Measurements from ENCODE around the gene FGF9. TPM values are rescaled to one million over a fixed set of nuclear protein-coding genes. Genes with fewer than 3 reads are reported as not detected.

Gene FGF9
- total and polyA plus RNA-seq, 5 experiments from 2014 or later = 1.3 to 5.0 (median 3.5) TPM

DNA sequence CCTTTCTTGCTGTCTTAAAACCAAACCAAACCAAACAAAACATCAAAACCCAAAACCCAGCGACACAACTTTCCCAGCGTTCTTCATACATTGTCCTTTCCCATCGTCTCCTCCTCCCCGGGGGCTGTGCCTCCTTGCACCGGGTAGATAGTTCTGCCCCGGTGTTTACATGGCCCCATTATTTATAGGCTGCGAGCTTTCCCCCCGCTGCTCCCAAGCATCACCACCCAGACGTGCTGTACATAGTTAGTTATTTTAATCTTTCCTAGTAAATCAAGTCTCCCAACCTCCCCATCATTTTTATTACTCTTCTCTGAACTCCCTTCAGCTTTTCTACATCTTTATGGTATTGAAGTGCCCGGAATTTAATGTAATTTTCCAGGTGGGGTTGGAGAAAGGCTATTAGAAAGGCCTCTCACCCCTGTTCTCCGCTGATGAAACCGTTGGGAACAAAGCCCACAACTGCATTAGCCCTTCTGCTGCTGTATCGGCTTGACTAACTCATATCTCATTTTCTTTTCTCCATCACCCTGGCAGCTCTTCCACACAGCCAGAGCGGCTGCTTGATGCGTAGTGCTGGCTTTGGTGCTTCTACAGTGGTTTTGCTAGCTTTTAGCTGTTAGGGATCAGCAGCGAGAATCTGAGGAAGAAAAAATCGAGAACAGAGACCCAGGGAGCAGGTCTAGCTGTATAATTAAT, 53.1 kb downstream of the FGF9 start:
- Mint-ChIP-seq H3K36me3 (no peaks in the 10 kb centered on the region), H3K4me3 (no peak overlapping the region), H3K27me3 (peaks cover 12 to 53% (median 29%) of the 10 kb centered on the region in 5 donors), H3K9me3 (peaks cover 0 to 13% (median 5%) of the 10 kb centered on the region in 9 donors), H3K4me1 (peaks cover 0 to 3% (median under 1%) of the 10 kb centered on the region in 4 donors), H3K27ac (peak overlapping the region in 1 of 10 donors; percentile 6)
- POLR2A ChIA-PET = no interaction called here
- ATAC-seq (no peak), DNase-seq (no peak)

DNA sequence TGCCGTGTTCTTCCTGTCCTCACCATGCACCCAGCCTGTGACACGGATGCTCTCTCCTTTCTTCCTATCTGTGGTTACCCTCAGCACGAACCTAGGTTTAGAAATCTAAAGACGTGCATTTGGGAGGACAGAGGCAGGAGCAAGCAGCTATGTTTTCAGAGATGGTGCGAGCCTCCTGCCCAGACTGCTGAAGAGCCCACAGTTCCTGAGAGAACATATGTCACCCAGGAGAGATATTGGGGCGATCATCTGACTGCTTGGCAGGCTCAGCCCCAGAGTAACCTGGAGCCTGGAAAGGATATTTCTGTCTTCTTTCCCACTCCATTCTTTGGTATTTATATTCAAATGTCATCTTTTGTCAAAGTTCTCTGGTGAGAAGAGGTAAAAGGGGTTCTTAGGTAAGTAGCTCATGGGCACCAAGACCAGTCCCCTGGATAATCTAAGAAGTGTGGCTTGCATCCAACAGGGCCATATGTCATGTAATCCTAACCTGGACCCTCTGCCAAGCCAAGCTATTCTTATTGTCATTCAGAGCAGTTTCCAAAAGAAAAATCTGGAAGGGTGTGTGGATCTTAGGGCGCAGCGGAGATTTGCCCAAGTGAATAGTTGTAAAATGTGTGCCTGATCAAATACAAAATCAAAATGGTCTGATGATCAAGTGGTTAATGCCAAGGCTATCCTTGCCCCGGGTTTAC, 59.5 kb downstream of the FGF9 start:
- POLR2A ChIA-PET = no interaction called here
- DNase-seq = no peak
- peaks cover 0 to 14% (median 7%) of the 10 kb centered on the region in 5 donors for H3K27me3 Mint-ChIP-seq
- H3K36me3 Mint-ChIP-seq = no peaks in the 10 kb centered on the region
- H3K27ac Mint-ChIP-seq = no peak overlapping the region
- no peak for ATAC-seq
- H3K4me3 Mint-ChIP-seq = no peak overlapping the region
- peaks cover 0 to 13% (median 5%) of the 10 kb centered on the region in 9 donors for H3K9me3 Mint-ChIP-seq
- peaks cover 0 to 3% (median under 1%) of the 10 kb centered on the region in 4 donors for H3K4me1 Mint-ChIP-seq

DNA sequence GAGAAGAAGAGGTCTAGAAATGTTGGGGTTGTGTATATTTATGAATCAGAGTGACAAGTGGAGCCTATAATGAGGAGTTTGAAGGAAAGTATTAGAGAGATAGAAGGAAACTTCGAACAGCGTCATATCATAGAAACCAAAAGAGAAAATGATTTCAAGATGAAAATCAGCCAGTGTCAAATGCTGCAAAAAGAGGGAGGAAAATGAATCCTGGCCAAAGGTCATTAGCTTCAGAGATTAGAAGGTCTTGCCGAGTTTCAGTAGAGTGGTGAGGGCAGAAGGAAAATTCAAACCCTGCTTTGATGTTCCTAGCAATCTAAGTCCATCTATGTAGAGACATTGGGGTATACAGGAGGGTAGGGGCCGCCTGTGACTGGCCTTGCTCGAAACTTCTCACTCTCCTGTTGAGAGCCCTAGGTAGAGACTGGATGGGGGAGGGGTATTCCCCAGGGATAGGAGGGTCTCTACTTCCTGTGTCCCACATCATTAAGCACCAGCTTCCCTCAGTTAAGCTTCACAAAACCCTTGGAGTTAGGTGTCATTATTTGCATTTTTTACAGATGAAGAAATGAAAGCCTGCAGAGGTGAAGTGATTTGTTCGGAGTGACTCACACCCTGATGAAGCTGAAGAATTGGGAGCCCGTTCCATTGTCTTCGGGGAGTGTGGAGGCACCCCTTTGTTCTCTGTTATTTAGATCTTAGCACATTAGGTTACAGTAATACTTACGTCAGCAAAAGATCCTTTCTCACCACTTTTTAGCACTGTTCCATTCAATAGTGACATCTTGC, 62.8 kb downstream of the FGF9 start:
- Mint-ChIP-seq H3K4me1 (peaks cover 0 to 2% (median 0%) of the 10 kb centered on the region in 4 donors), H3K9me3 (peaks cover 0 to 5% (median 0%) of the 10 kb centered on the region in 9 donors), H3K36me3 (no peaks in the 10 kb centered on the region), H3K27me3 (peaks cover 6 to 31% (median 15%) of the 10 kb centered on the region in 5 donors), H3K27ac (no peak overlapping the region), H3K4me3 (no peak overlapping the region)
- ATAC-seq (no peak), DNase-seq (no peak)
- POLR2A ChIA-PET = no interaction called here

DNA sequence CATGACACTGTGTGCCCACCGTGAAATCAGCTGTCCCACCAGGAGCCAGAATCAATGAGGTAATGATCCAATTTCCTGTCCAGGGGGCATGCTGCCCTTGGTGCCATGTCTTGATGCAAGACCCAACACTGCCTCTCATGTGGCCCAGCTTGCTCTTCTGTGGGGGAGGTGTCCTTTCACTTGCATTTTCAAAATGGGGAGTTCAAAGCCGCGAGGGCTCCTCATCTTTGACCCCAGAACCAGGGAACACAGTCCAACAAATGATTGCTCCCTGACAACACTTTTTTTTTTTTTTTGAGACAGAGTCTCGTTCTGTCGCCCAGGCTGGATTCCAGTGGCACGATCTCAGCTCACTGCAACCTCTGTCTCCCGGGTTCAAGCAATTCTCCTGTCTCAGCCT, 64.1 kb downstream of the FGF9 start:
- ATAC-seq (no peak), DNase-seq (no peak)
- POLR2A ChIA-PET = no interaction called here
- H3K36me3 Mint-ChIP-seq = no peaks in the 10 kb centered on the region
- H3K9me3 Mint-ChIP-seq = peaks cover 0 to 5% (median 0%) of the 10 kb centered on the region in 9 donors
- peaks cover 0 to 2% (median 0%) of the 10 kb centered on the region in 4 donors for H3K4me1 Mint-ChIP-seq
- H3K27me3 Mint-ChIP-seq = peaks cover 11 to 40% (median 18%) of the 10 kb centered on the region in 5 donors
- no peak overlapping the region for H3K4me3 Mint-ChIP-seq
- H3K27ac Mint-ChIP-seq = no peak overlapping the region

DNA sequence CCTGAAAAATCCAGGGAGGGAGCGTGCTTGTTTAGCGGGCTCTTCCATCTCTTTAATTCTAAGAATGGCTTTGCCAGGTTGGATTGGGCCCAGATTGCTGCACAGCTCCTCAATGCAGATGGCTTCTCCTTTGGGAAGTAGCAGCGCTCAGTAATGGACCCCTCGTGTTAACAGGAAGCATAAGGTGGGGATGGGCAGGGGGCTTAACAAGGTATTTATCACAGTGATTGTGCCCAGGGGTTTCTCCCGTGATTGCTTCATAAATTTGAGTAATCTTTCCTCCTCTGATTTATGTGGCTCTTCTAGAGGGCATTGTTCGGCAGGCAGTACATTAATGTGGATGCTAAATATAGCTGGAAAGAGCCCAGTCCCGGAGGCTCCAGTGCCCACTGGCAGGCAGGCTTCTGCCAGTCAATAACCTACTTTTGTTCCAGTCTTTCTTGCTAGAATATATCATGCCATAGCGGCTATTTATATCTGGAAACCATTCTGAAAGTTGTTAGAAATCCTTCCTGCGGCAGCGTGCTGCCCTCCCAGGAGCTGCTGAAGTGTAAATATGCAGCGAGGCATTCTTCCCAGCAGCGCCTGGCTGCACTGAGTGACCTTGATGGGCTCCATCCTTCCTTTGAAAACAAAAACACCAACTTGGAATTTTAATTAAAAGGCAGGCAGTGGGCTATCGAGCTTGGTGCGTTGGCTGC, 65.0 kb downstream of the FGF9 start:
- peaks cover 11 to 33% (median 15%) of the 10 kb centered on the region in 5 donors for H3K27me3 Mint-ChIP-seq
- peaks cover 0 to 2% (median 0%) of the 10 kb centered on the region in 4 donors for H3K4me1 Mint-ChIP-seq
- POLR2A ChIA-PET = interaction anchor here (0.7 kb wide), 1 partner anchor 364 kb away, joined by 3 read pairs; no protein-coding TSS in a partner anchor
- H3K9me3 Mint-ChIP-seq = peaks cover 0 to 5% (median 0%) of the 10 kb centered on the region in 9 donors
- no peak for ATAC-seq
- DNase-seq = no peak
- no peak overlapping the region for H3K27ac Mint-ChIP-seq
- no peak overlapping the region for H3K4me3 Mint-ChIP-seq
- no peaks in the 10 kb centered on the region for H3K36me3 Mint-ChIP-seq

DNA sequence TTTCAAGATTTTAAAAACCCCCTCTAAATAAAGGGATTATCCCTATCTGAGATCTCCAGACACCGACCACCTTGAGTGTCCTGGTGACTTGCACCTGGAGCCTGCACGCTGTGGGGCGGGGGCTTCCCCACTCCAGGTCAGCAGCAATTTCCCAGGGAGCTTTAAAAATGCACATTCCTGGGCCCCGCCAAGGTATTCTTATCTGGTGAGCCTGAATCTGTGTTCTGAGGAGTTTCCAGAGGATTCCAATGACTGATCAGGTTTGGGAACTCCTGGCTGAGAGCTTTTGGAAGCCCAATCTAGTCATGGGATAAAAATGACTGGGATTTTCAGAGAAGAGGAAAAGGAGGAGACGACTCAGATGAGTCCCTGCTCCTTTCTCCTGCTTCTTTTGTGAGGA, 66.1 kb downstream of the FGF9 start:
- H3K27ac Mint-ChIP-seq = no peak overlapping the region
- H3K36me3 Mint-ChIP-seq = no peaks in the 10 kb centered on the region
- H3K27me3 Mint-ChIP-seq = peaks cover 11 to 30% (median 11%) of the 10 kb centered on the region in 5 donors
- ATAC-seq (no peak), DNase-seq (no peak)
- POLR2A ChIA-PET = no interaction called here
- peaks cover 0 to 2% (median 0%) of the 10 kb centered on the region in 4 donors for H3K4me1 Mint-ChIP-seq
- no peak overlapping the region for H3K4me3 Mint-ChIP-seq
- no peaks in the 10 kb centered on the region for H3K9me3 Mint-ChIP-seq

DNA sequence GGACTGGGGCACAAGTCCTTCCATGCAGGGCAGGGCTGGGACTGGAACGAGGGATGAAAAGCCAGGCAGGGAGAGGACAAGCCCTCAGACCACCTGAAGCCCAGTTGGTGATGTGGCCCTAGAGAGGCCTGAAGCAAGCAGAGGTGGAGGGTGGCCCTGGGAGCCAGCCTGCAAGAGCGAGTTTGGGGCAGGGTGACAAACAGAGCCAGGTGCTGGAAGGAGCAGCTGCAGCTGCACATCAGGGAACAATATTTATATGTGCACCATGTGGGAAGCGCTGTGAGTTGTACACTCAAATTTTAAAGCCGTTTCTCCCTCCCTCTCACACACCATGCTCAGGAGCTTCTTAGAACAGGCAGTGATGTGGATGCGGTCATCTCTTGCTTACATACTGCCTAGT, 67.8 kb downstream of the FGF9 start:
- H3K36me3 Mint-ChIP-seq = no peaks in the 10 kb centered on the region
- H3K4me3 Mint-ChIP-seq = no peak overlapping the region
- peaks cover 0 to 2% (median 0%) of the 10 kb centered on the region in 4 donors for H3K4me1 Mint-ChIP-seq
- no peaks in the 10 kb centered on the region for H3K9me3 Mint-ChIP-seq
- DNase-seq (no peak), ATAC-seq (no peak)
- POLR2A ChIA-PET = no interaction called here
- H3K27me3 Mint-ChIP-seq = peaks cover 11 to 30% (median 11%) of the 10 kb centered on the region in 5 donors
- H3K27ac Mint-ChIP-seq = no peak overlapping the region

DNA sequence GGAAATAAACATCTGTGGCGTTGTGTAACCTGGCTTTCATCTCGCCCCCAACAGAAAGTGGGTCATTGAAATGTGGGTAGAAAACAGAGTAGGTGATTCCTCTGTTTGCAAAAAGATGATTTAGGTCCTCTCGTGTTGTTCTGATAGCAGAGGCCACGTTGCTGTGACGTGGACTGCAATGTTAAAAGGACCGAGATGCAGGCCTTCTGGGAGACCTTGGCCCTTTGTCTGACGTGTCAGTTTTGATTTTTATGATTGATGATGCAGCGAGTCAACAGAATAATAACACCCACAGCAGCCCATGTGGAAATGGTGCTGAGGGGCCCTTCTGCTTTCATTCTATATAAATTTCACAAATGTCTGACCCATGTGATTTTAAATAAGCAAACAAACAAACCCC, 68.9 kb downstream of the FGF9 start:
- Mint-ChIP-seq H3K9me3 (no peaks in the 10 kb centered on the region), H3K27ac (no peak overlapping the region), H3K27me3 (peaks cover 11 to 30% (median 11%) of the 10 kb centered on the region in 5 donors), H3K4me3 (no peak overlapping the region), H3K4me1 (peaks cover 0 to 2% (median 0%) of the 10 kb centered on the region in 4 donors), H3K36me3 (no peaks in the 10 kb centered on the region)
- POLR2A ChIA-PET = no interaction called here
- DNase-seq (no peak), ATAC-seq (no peak)

DNA sequence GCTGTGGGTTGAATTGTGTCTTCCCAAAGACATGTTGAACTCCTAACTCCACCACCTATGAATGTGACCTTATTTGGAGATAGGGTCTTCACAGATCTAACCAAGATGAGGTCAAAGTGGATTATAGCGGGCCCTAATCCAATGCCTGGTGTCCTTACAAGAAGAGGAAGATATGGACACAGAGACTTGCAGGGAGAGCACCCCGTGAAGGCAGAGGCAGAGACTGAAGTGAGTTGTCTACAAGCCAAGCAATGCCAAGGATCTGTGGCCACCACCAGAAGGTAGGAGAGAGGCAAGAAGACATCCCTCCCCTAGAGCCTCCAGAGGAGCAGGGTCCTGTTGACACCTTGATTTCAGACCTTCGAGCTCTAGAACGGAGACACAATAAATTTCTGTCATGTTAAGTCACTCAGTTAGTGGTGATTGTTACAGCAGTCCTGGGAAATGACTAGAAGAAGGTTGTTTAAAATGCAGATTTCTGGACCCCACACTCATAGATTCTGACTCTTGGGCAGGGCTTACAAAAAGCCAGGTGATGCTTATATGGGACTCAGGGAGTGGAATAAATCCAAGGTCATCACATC, 70.6 kb downstream of the FGF9 start:
- Mint-ChIP-seq H3K4me3 (no peak overlapping the region), H3K36me3 (no peaks in the 10 kb centered on the region), H3K27ac (no peak overlapping the region), H3K4me1 (peaks cover 0 to 2% (median 0%) of the 10 kb centered on the region in 4 donors), H3K9me3 (no peaks in the 10 kb centered on the region), H3K27me3 (peaks cover 8 to 26% (median 11%) of the 10 kb centered on the region in 5 donors)
- DNase-seq = no peak
- no peak for ATAC-seq
- POLR2A ChIA-PET = no interaction called here

DNA sequence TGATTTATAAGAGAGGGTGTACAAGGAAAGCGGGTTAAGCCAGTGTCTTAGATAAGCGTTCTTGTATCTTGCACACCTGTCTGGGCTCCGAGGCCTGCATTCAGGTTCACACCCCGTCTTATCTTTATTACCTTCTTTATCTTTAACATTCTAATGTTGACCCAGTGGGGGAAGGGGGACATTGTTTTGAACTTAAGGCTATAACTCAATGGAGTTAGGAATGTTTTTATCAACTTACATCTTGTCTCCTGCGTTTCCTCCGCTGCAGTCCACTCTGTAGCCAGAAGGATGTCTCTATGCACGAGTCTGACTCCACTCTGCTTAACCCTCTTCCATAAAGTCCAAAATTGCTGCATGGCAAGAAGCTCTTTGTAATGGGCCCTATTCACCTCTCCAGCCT, 71.2 kb downstream of the FGF9 start:
- Mint-ChIP-seq H3K4me3 (no peak overlapping the region), H3K27me3 (peaks cover 8 to 26% (median 11%) of the 10 kb centered on the region in 5 donors), H3K4me1 (peaks cover 0 to 2% (median 0%) of the 10 kb centered on the region in 4 donors)

DNA sequence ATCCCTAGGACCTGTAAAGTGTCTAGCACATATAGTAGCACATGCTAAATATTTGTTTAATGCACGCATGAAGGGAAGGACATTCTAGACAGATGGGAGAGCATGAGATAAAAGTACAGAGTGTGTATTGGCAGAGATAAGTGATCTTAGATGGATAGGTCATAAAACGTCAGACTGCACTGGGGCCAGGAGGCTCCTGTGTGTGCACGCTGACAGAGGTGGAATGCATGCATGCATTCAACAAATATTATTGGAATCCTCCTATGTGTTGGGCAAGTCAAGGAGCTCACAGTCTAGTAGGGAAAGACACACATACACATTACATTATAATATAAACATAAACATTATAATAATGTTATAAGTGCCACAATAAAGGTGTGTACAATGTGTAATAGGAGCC, 73.3 kb downstream of the FGF9 start:
- ATAC-seq (no peak), DNase-seq (no peak)
- no peaks in the 10 kb centered on the region for H3K36me3 Mint-ChIP-seq
- no peak overlapping the region for H3K27ac Mint-ChIP-seq
- POLR2A ChIA-PET = no interaction called here
- no peaks in the 10 kb centered on the region for H3K9me3 Mint-ChIP-seq
- no peaks in the 10 kb centered on the region for H3K4me1 Mint-ChIP-seq
- no peak overlapping the region for H3K4me3 Mint-ChIP-seq
- H3K27me3 Mint-ChIP-seq = peaks cover 4 to 12% (median 8%) of the 10 kb centered on the region in 5 donors

More for the DNA sequence above, 71.2 kb downstream of the FGF9 start:
- POLR2A ChIA-PET = no interaction called here
- no peak overlapping the region for H3K27ac Mint-ChIP-seq
- no peak for ATAC-seq
- no peaks in the 10 kb centered on the region for H3K36me3 Mint-ChIP-seq
- no peak for DNase-seq
- H3K9me3 Mint-ChIP-seq = no peaks in the 10 kb centered on the region

DNA sequence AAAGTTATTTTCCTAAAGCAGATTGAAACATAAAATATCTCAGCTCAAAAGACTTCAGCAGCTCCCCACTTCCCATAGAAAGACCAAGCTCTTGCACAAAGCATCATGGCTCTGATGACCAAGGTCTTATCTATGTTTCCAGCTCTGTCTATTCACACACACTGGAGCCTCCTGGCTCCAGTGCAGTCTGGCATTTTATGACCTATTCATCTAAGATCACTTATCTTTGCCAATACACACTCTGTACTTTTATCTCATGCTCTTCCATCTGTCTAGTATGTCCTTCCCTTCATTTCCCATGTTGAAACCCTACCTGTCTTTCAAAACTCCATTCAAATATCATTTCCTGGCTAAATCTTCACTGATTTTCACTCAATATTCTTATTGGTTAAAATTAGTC, 74.4 kb downstream of the FGF9 start:
- peaks cover 0 to 10% (median 2%) of the 10 kb centered on the region in 9 donors for H3K9me3 Mint-ChIP-seq
- H3K36me3 Mint-ChIP-seq = peaks cover 0 to 4% (median 0%) of the 10 kb centered on the region in 3 donors
- no peak overlapping the region for H3K27ac Mint-ChIP-seq
- H3K27me3 Mint-ChIP-seq = peaks cover 0 to 12% (median 5%) of the 10 kb centered on the region in 5 donors
- DNase-seq = no peak
- POLR2A ChIA-PET = no interaction called here
- no peak overlapping the region for H3K4me3 Mint-ChIP-seq
- no peak for ATAC-seq
- H3K4me1 Mint-ChIP-seq = no peaks in the 10 kb centered on the region
